ENCODE data around the gene FAHD2A.
"Not testable (repeated sequence)": the region's sequence is repeated elsewhere in the genome, so short reads cannot be mapped to it uniquely, and the experiment has no call there.

DNA sequence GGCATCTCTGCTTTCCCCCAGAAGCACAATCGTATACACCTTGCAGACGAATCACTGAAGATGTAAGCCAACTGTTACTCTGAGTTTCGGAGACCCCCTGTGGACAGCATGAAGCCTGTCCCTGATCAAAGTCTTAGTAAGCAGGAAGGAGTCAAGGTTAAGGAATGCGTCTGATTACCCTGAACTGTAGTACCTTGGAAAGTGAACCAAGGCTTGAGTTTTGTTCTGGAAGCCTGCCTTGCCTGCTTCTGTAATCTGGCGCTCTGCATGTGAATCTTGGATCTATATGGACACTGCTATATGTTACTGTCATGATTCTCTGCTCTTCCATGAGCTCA, 33.3 kb downstream of the FAHD2A start:
- not testable (repeated sequence) for TF ChIP-seq CTCF (optimal IDR thresholded peaks at IDR 0.05 in 1 of 3, IDR thresholded peaks at IDR 0.05 in 1 of 3, conservative IDR thresholded peaks at IDR 0.05 in 1 of 3; ENCODE audit: extremely low read depth in 1 of 3, insufficient read depth in 2 of 3, low read length in 3 of 3); EZH2 (IDR thresholded peaks at IDR 0.05; ENCODE audit: low read length)

Measured in keratinocyte (primary cell).